ENCODE results near the gene ARHGAP10.

Gene ARHGAP10

DNA sequence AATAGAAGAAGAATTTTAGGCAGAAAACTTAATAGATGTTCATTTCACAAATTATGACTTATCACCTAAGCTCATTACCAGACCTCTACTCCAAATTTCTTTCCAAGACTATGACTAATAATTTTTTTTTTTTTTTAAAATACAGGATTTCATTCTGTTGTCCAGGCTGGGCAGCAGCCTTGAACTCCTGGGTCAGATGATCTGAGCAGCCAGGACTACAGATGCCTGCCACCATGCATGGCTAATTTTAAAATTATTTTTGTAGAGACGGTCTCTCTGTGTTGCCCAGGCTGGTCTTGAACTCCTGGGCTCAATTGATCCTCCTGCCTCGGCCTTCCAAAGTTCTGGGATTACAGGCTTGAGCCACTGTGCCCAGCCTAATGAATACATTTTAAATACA lies 119.2 kb downstream of the ARHGAP10 start:
- H3K4me3 ChIP-seq (ENCODE audit: low read depth, low read length), result no peak overlapping the region
- TF ChIP-seq, protein P1, sequence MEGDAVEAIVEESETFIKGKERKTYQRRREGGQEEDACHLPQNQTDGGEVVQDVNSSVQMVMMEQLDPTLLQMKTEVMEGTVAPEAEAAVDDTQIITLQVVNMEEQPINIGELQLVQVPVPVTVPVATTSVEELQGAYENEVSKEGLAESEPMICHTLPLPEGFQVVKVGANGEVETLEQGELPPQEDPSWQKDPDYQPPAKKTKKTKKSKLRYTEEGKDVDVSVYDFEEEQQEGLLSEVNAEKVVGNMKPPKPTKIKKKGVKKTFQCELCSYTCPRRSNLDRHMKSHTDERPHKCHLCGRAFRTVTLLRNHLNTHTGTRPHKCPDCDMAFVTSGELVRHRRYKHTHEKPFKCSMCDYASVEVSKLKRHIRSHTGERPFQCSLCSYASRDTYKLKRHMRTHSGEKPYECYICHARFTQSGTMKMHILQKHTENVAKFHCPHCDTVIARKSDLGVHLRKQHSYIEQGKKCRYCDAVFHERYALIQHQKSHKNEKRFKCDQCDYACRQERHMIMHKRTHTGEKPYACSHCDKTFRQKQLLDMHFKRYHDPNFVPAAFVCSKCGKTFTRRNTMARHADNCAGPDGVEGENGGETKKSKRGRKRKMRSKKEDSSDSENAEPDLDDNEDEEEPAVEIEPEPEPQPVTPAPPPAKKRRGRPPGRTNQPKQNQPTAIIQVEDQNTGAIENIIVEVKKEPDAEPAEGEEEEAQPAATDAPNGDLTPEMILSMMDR (IDR thresholded peaks at IDR 0.05; ENCODE audit: borderline replicate concordance, insufficient read depth, low read depth, low read length), result no peak

DNA sequence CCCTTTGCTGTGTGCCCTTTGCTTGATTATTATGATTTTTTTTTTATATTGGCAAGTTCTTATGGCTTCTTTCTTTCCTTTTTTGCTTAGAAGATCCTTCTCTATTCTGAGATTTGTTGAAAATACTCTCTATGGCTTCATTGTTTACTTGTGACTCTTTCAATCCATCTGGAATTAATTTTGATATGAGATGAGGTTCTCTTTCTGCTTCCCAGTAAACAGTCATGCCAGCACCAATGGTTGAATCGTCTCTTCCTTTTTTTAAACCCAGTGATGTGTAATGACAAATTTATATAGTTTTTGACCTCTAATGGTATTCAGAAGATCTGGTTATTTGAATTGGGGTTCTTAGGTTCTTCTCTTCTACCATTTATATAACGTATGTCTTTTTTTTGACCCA lies 121.8 kb downstream of the ARHGAP10 start:
- no peak overlapping the region for H3K4me3 ChIP-seq (ENCODE audit: low read depth, low read length)
- TF ChIP-seq, protein P1 (IDR thresholded peaks at IDR 0.05; ENCODE audit: borderline replicate concordance, insufficient read depth, low read depth, low read length), result no peak

DNA sequence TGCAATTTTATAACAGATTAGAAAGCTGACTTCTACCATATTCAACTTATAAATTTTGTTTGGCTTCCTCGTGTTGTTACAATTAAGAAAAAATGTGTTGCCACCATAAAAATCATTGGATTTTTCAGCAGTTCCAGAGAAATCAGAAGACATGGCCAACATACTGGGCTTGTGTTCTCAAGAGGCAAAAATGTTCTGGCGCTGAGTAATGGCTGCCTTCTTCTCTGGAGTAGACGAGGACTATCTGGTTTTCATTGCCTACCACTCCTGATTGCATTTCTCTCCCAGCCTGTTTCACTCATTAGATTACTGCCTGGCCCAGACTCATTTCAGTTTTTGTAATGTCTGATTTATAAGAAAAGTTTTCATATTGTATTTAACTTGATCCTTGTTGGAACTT lies 122.3 kb downstream of the ARHGAP10 start:
- TF ChIP-seq, protein P1 (IDR thresholded peaks at IDR 0.05; ENCODE audit: borderline replicate concordance, insufficient read depth, low read depth, low read length), result no peak
- H3K4me3 ChIP-seq (ENCODE audit: low read depth, low read length), result no peak overlapping the region

DNA sequence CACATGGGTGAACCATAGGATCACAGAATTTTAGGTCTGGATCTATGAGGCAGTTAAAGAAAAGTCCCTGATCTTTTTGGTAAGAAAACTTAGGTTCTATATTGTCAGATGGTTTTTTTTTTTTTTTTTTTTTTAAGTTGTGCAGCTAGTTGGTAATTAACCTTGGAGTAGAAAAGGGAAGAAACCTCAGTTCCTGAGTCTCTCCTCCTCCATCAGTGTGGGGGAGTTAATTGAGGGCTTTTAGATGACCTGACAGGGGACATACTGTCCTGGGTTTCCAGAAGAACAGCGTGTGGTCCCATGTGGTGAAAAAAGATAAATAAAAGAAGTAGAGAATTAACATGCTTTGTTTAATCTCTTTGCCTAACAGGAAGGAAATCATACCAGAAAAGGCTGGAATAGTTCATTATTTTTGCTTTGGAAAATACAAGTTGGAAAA lies 123.7 kb downstream of the ARHGAP10 start:
- no peak overlapping the region for H3K4me3 ChIP-seq (ENCODE audit: low read depth, low read length)
- TF ChIP-seq, protein P1 (IDR thresholded peaks at IDR 0.05; ENCODE audit: borderline replicate concordance, insufficient read depth, low read depth, low read length), result no peak

DNA sequence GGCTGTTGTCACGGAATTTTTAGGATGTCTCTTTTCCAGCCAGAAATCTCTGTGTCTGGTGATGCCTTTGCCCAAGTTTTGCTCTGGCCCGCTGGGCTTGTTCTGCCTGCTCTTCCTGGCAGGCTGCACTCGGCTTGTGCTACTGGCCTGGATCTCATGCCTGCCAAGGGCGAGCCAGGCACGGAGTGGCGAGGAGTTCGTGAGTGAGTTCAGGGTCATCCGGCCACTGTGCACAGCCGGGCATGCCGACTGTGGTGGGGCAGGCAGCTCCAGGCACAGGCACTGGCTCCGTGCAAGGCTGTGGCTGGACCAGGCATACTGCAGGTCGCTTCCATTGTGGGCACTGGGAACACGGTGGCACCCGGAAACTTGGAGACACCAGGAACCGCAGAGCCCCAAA lies 129.1 kb downstream of the ARHGAP10 start:
- H3K4me3 ChIP-seq (ENCODE audit: low read depth, low read length), result no peak overlapping the region
- TF ChIP-seq, protein P1 (IDR thresholded peaks at IDR 0.05; ENCODE audit: borderline replicate concordance, insufficient read depth, low read depth, low read length), result no peak

DNA sequence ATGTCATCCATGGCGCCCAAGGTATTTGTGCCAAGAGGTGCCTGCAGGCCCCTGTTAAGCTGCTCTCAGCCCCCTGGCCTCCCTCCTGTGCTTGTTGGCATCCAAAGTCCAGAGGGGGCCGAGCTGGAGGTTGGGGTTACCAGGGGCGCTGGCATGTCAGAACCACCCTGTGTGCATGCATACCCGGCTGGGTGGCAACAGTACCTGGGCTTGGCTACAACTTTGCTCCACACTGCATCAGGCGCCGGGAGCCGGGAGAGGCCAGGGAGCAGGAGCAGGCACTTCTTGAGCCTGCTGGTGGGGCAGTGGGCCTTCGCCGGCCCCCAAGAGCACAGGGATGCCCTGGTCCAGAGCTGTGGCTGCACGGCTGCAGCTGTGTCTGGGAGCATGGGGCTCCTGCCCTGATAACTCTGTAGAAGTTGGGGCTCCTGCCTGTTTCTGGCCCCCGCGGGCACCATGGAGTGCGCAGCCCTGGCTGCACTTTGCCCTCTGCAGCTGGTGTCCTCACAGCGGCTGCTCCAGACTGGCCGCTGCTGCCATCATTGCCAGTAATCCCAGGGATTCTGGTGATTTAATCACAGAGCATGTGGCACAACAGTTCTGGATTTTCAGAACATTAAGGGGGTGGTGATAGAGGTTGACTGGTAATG lies 130.3 kb downstream of the ARHGAP10 start:
- no peak overlapping the region for H3K4me3 ChIP-seq (ENCODE audit: low read depth, low read length)

More for the DNA sequence above, 130.3 kb downstream of the ARHGAP10 start:
- TF ChIP-seq, protein P1 (IDR thresholded peaks at IDR 0.05; ENCODE audit: borderline replicate concordance, insufficient read depth, low read depth, low read length), result no peak

Data from GM12875 (cell line).